ENCODE data around the gene THBS1.

The THBS1 gene

GRCh38 chr15:39573287-39573686, 7.6 kb upstream of the THBS1 start:
- Histone ChIP-seq H3K27ac (no peak overlapping the region), H3K27me3 (peaks cover 86% of the 10 kb centered on the region), H3K9me3 (no peaks in the 10 kb centered on the region), H3K4me1 (ENCODE audit: control insufficient read depth in 1 of 2, insufficient read depth in 1 of 2, low read depth in 1 of 2, low read length in 1 of 2) (no peaks in the 10 kb centered on the region), H3K36me3 (no peaks in the 10 kb centered on the region), H3K4me3 (ENCODE audit: low read depth in 1 of 2, low read length in 1 of 2) (no peak overlapping the region)
- TF ChIP-seq CTCF (IDR thresholded peaks at IDR 0.05): no peak

GRCh38 chr15:39573844-39574243, 7.0 kb upstream of the THBS1 start:
- TF ChIP-seq CTCF (IDR thresholded peaks at IDR 0.05): no peak
- H3K4me1 ChIP-seq (ENCODE audit: control insufficient read depth in 1 of 2, insufficient read depth in 1 of 2, low read depth in 1 of 2, low read length in 1 of 2): no peaks in the 10 kb centered on the region
- H3K27me3 ChIP-seq: peaks cover 91% of the 10 kb centered on the region
- no peak overlapping the region for H3K27ac ChIP-seq
- no peak overlapping the region for H3K4me3 ChIP-seq (ENCODE audit: low read depth in 1 of 2, low read length in 1 of 2)
- no peaks in the 10 kb centered on the region for H3K36me3 ChIP-seq
- H3K9me3 ChIP-seq: no peaks in the 10 kb centered on the region

GRCh38 chr15:39574427-39574826, 6.5 kb upstream of the THBS1 start:
- Histone ChIP-seq H3K27me3 (peaks cover 92% of the 10 kb centered on the region), H3K27ac (no peak overlapping the region), H3K9me3 (no peaks in the 10 kb centered on the region), H3K36me3 (no peaks in the 10 kb centered on the region), H3K4me3 (ENCODE audit: low read depth in 1 of 2, low read length in 1 of 2) (no peak overlapping the region), H3K4me1 (ENCODE audit: control insufficient read depth in 1 of 2, insufficient read depth in 1 of 2, low read depth in 1 of 2, low read length in 1 of 2) (no peaks in the 10 kb centered on the region)
- no peak for TF ChIP-seq CTCF (IDR thresholded peaks at IDR 0.05)

- Histone ChIP-seq H3K27ac (no peak overlapping the region), H3K27me3 (peaks cover 92% of the 10 kb centered on the region), H3K9me3 (no peaks in the 10 kb centered on the region), H3K36me3 (no peaks in the 10 kb centered on the region), H3K4me3 (ENCODE audit: low read depth in 1 of 2, low read length in 1 of 2) (no peak overlapping the region), H3K4me1 (ENCODE audit: control insufficient read depth in 1 of 2, insufficient read depth in 1 of 2, low read depth in 1 of 2, low read length in 1 of 2) (peaks cover 5 to 7% of the 10 kb centered on the region in 2 experiments)
- TF ChIP-seq CTCF (IDR thresholded peaks at IDR 0.05): no peak
Measured at GRCh38 chr15:39575180-39575579, 5.7 kb upstream of the THBS1 start.

- H3K4me3 ChIP-seq (ENCODE audit: low read depth in 1 of 2, low read length in 1 of 2): no peak overlapping the region
- TF ChIP-seq CTCF (IDR thresholded peaks at IDR 0.05): no peak
Measured at GRCh38 chr15:39578851-39579486, 1.9 kb upstream of the THBS1 start.

More at GRCh38 chr15:39578851-39579486, 1.9 kb upstream of the THBS1 start:
- H3K36me3 ChIP-seq: no peaks in the 10 kb centered on the region
- H3K9me3 ChIP-seq: no peaks in the 10 kb centered on the region
- H3K4me1 ChIP-seq (ENCODE audit: control insufficient read depth in 1 of 2, insufficient read depth in 1 of 2, low read depth in 1 of 2, low read length in 1 of 2): peaks cover 15 to 20% of the 10 kb centered on the region in 2 experiments
- no peak overlapping the region for H3K27ac ChIP-seq
- H3K27me3 ChIP-seq: peaks cover 98% of the 10 kb centered on the region
